Sigmoid colon (tissue), 7 donors: ENCODE results near the gene CSPG5. TPM values are rescaled to one million over a fixed set of nuclear protein-coding genes. Genes with fewer than 3 reads are reported as not detected.

ENCODE experiments used
- DNase-seq: peaks from one replicate; pipeline ENCODE4 v3.0.0-alpha.2; 2019
- H3K27ac ChIP-seq, 4 donors: fragments of 200-600 bp; sonication (generic); one replicate each; pipeline ENCODE4 v1.5.1; 2016 to 2019; ENCODE audit warnings: mild to moderate bottlenecking in 1 of 4
- H3K27me3 ChIP-seq, 3 donors: fragments of 200-600 bp; sonication (generic); one replicate each; pipeline ENCODE4 v1.5.1; 2019; ENCODE audit warnings: mild to moderate bottlenecking in 1 of 3
- H3K36me3 ChIP-seq, 4 donors: fragments of 200-600 bp; sonication (generic); one replicate each; pipeline ENCODE4 v1.5.1; 2016 to 2019
- H3K4me1 ChIP-seq, 4 donors: fragments of 200-600 bp; sonication (generic); one replicate each; pipeline ENCODE4 v1.5.1; 2017 to 2019
- H3K4me3 ChIP-seq, 4 donors: fragments of 200-600 bp; sonication (generic); one replicate each; pipeline ENCODE4 v1.5.1; 2017 to 2019; ENCODE audit warnings: mild to moderate bottlenecking in 2 of 4, moderate library complexity in 1 of 4
- H3K9me3 ChIP-seq, 4 donors: fragments of 200-600 bp in 3 of 4; sonication (generic) in 3 of 4; one replicate each; pipeline versions ENCODE4 v1.5.1 to v1.6.1; 2013 to 2019
- EP300 ChIP-seq, 4 donors: sonication (generic); formaldehyde crosslinking; IDR thresholded peaks; one replicate each; pipeline ENCODE4 v1.6.1; 2017; ENCODE audit warnings: antibody characterized with exemption in 4 of 4
- POLR2A ChIP-seq, 2 donors: fragments of 450-650 bp; IDR thresholded peaks; one replicate each; pipeline ENCODE4 v1.6.1; 2016; ENCODE audit warnings: antibody characterized with exemption in 2 of 2, mild to moderate bottlenecking in 2 of 2, moderate library complexity in 2 of 2
- POLR2AphosphoS5 ChIP-seq, 4 donors: sonication (generic); formaldehyde crosslinking; IDR thresholded peaks; one replicate each; pipeline ENCODE4 v1.6.1; 2017; ENCODE audit warnings: antibody characterized with exemption in 4 of 4
- WGBS, 2 donors: extraction: QIAGEN DNeasy Blood & Tissue Kit; methylation state at CpG; one replicate each; pipeline ENCODE4 v1.1.7; 2013; 5-methylcytosine and 5-hydroxymethylcytosine counted together
- intact Hi-C: fragments of 100-400 bp; cut with DNase I; formaldehyde crosslinking; loops from one replicate; pipeline ENCODE4 v1.15.1; 2023
- polyA plus RNA-seq, 3 donors: library from polyadenylated mRNA; stranded (reverse); fragments of 200-250 nt; gene quantifications; one replicate each; pipeline ENCODE4 v1.2.3, GENCODE V29; 2013
- total RNA-seq, 4 donors: library from RNA; depleted of rRNA; stranded (reverse); fragments of >200 nt; gene quantifications; one replicate each; pipeline ENCODE4 v1.1.0, GENCODE V29; 2016
- TF ChIP-seq, protein P1 (sequence below), 4 experiments: fragments of 450-650 bp in 3 of 4; fragments of 200-600 bp in 1 of 4; IDR thresholded peaks; one replicate each; pipeline ENCODE4 v1.5.1; 2016 to 2019; ENCODE audit warnings: antibody characterized with exemption in 4 of 4, mild to moderate bottlenecking in 3 of 4, moderate library complexity in 2 of 4
- donor health status: healthy with polysubstance abuse.
- donor health status: Bipolar disorder and iron deficiency.
- donor health status: healthy.

CSPG5 gene
- total and polyA plus RNA-seq, 7 donors = 0.99 to 2.3 (median 1.4) TPM; not detected in 2

- Histone ChIP-seq H3K4me3 (no peak overlapping the region), H3K27ac (no peak overlapping the region), H3K4me1 (no peaks in the 10 kb centered on the region), H3K9me3 (no peaks in the 10 kb centered on the region), H3K27me3 (no peaks in the 10 kb centered on the region), H3K36me3 (peaks cover 8 to 63% (median 24%) of the 10 kb centered on the region in 4 donors)
- intact Hi-C loops = no loop called here
- DNase-seq = no peak
- 94 to 96% methylated on average over 6 of the region's 6 CpGs for WGBS, 2 donors
- TF ChIP-seq POLR2A (IDR thresholded peaks at IDR 0.05) (no peak), EP300 (IDR thresholded peaks at IDR 0.05) (no peak), POLR2AphosphoS5 (IDR thresholded peaks at IDR 0.05) (no peak)
- TF ChIP-seq, protein P1, sequence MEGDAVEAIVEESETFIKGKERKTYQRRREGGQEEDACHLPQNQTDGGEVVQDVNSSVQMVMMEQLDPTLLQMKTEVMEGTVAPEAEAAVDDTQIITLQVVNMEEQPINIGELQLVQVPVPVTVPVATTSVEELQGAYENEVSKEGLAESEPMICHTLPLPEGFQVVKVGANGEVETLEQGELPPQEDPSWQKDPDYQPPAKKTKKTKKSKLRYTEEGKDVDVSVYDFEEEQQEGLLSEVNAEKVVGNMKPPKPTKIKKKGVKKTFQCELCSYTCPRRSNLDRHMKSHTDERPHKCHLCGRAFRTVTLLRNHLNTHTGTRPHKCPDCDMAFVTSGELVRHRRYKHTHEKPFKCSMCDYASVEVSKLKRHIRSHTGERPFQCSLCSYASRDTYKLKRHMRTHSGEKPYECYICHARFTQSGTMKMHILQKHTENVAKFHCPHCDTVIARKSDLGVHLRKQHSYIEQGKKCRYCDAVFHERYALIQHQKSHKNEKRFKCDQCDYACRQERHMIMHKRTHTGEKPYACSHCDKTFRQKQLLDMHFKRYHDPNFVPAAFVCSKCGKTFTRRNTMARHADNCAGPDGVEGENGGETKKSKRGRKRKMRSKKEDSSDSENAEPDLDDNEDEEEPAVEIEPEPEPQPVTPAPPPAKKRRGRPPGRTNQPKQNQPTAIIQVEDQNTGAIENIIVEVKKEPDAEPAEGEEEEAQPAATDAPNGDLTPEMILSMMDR (IDR thresholded peaks at IDR 0.05) = no peak
Measured at GRCh38 chr3:47586746-47587145, 8.1 kb upstream of the CSPG5 start.

DNA sequence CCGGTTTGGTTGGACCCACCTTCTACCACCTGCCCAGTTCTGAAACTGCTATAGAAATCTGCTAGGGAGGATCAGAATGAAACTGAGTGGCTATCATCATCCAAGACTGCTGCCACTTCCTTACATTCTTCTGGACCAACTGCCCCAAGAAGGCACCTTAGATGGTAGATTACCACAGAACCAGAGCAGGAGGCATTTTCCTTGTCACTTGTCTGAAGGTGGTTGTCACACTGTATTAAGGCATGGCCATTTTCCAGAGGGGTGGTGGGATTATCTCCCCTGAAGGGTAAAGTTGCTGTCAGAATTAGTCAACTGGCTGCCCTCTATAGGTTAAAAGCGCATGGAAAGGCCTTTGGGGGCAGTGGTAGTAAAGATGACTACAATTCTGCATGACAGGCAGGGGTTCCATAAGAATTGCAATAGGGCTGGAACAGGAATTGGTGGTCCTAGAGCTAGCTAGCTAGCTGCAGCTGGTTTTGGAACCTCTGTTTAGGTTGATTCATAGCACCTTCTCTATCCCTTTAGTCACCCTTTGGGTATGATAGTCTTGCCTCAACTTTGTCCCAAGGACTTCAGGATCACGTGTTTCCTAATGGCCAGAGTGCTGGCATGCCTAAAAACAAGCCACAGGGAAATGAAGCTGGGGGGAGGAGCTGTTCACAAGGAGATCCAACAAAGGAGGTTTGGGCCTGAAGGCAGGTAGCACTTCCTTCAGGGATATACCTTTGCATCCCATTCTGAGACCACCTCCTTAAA lies 4.8 kb upstream of the CSPG5 start:
- peaks cover 8 to 41% (median 15%) of the 10 kb centered on the region in 4 donors for H3K36me3 ChIP-seq
- no peaks in the 10 kb centered on the region for H3K9me3 ChIP-seq
- H3K27ac ChIP-seq = no peak overlapping the region
- H3K27me3 ChIP-seq = peaks cover 0 to 11% (median 0%) of the 10 kb centered on the region in 3 donors
- peaks cover 0 to 7% (median 6%) of the 10 kb centered on the region in 4 donors for H3K4me1 ChIP-seq
- intact Hi-C loops = no loop called here
- H3K4me3 ChIP-seq = no peak overlapping the region
- no peak for DNase-seq
- WGBS, 2 donors = 85 to 89% methylated on average over 3 of the region's 3 CpGs
- TF ChIP-seq POLR2A (IDR thresholded peaks at IDR 0.05) = no peak
- TF ChIP-seq EP300 (IDR thresholded peaks at IDR 0.05) = no peak
- TF ChIP-seq POLR2AphosphoS5 (IDR thresholded peaks at IDR 0.05) = no peak
- TF ChIP-seq, protein P1 (IDR thresholded peaks at IDR 0.05) = no peak

DNA sequence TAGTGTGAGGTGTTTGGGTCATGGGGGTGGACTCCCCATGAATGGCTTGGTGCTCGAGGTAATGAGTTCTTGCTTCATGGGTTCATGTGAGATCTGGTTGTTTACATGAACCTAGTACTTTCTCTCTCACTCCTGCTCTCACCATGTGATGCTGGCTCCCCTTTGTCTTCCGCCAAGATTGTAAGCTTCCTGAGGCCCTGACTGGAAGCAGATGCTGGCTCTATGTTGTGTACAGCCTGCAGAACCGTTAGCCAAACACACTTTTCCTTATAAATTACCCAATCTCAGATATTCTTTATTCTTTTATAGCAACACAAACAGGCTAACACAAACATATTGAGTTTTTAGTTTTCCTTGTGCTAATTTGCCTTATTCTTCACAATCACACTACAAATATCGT lies 3.2 kb upstream of the CSPG5 start:
- TF ChIP-seq POLR2A (IDR thresholded peaks at IDR 0.05) (no peak), EP300 (IDR thresholded peaks at IDR 0.05) (no peak), POLR2AphosphoS5 (IDR thresholded peaks at IDR 0.05) (no peak)
- TF ChIP-seq, protein P1 (IDR thresholded peaks at IDR 0.05) = no peak
- Histone ChIP-seq H3K4me3 (no peak overlapping the region), H3K27ac (no peak overlapping the region), H3K27me3 (peaks cover 0 to 23% (median 0%) of the 10 kb centered on the region in 3 donors), H3K9me3 (no peaks in the 10 kb centered on the region), H3K4me1 (peaks cover 0 to 20% (median 16%) of the 10 kb centered on the region in 4 donors), H3K36me3 (peaks cover 0 to 24% (median 3%) of the 10 kb centered on the region in 4 donors)
- intact Hi-C loops = no loop called here
- no peak for DNase-seq
- 54 to 83% methylated on average over 4 of the region's 4 CpGs for WGBS, 2 donors

DNA sequence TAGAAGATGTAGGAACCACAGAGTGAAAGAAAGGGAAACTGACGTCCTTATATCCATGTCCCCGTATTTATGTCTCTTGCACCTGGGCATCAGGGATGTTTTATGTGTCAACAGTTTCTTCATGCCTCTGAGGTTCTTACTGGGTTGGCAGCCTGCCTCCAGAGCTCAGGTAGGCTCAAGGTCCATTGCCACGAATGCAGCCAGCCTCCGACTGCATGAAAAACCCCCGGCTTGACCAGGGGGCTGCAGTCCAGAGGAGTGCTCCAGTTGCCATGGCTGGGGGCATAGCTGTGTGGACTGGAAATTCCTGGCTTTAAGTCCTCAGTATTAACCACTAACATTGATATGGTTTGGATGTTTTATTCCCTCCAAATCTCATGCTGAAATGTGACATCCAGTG lies 2.8 kb upstream of the CSPG5 start:
- TF ChIP-seq POLR2AphosphoS5 (IDR thresholded peaks at IDR 0.05) (no peak), POLR2A (IDR thresholded peaks at IDR 0.05) (no peak), EP300 (IDR thresholded peaks at IDR 0.05) (no peak)
- TF ChIP-seq, protein P1 (IDR thresholded peaks at IDR 0.05) = no peak
- 13 to 71% methylated on average over 5 of the region's 5 CpGs for WGBS, 2 donors

More for the DNA sequence above, 2.8 kb upstream of the CSPG5 start:
- H3K27me3 ChIP-seq = peaks cover 0 to 26% (median 0%) of the 10 kb centered on the region in 3 donors
- H3K36me3 ChIP-seq = peaks cover 0 to 20% (median 2%) of the 10 kb centered on the region in 4 donors
- no peak overlapping the region for H3K4me3 ChIP-seq
- H3K9me3 ChIP-seq = no peaks in the 10 kb centered on the region
- no peak for DNase-seq
- no peak overlapping the region for H3K27ac ChIP-seq
- H3K4me1 ChIP-seq = peaks cover 0 to 20% (median 16%) of the 10 kb centered on the region in 4 donors
- intact Hi-C loops = no loop called here
